Neural progenitor cell (in vitro differentiated cells): ENCODE data around the gene BPIFB2.

Source experiments
- CTCF ChIP-seq: fragments of 200-600 bp; sonication (generic); IDR thresholded peaks from 2 replicates; pipeline ENCODE4 v1.5.1; 2017; ENCODE audit warnings: antibody characterized with exemption, mild to moderate bottlenecking
- EZH2 ChIP-seq: fragments of 200-600 bp; sonication (generic); IDR thresholded peaks from 2 replicates; pipeline ENCODE4 v1.6.1; 2017; ENCODE audit warnings: antibody characterized with exemption, mild to moderate bottlenecking, moderate library complexity
- EZH2phosphoT487 ChIP-seq: fragments of 200-600 bp; sonication (generic); IDR thresholded peaks from 2 replicates; pipeline ENCODE4 v1.6.1; 2017; ENCODE audit warnings: antibody characterized with exemption

GRCh38 chr20:32984631-32985354 is 22.7 kb upstream of the BPIFB2 start:
- no peak for TF ChIP-seq CTCF
- TF ChIP-seq EZH2phosphoT487: no peak
- TF ChIP-seq EZH2: no peak
